GM10266 (cell line): ENCODE results near the gene HS3ST3B1.

Experiments
- DNase-seq: peaks from one replicate; pipeline ENCODE4 v3.0.0; 2012; ENCODE audit errors: extremely low spot score
- CTCF ChIP-seq: IDR thresholded peaks from 2 replicates; pipeline ENCODE4 v1.5.1; 2012; ENCODE audit warnings: mild to moderate bottlenecking, low read depth; ENCODE audit not compliant: control insufficient read depth, insufficient read depth; ENCODE audit errors: missing control alignments

The HS3ST3B1 gene

GRCh38 chr17:14282726-14283125 is 18.2 kb upstream of the HS3ST3B1 start:
- DNase-seq, result no peak
- no peak for TF ChIP-seq CTCF

GRCh38 chr17:14289162-14289561 is 11.7 kb upstream of the HS3ST3B1 start:
- DNase-seq, result no peak
- TF ChIP-seq CTCF, result no peak

GRCh38 chr17:14294876-14295275 is 6.0 kb upstream of the HS3ST3B1 start:
- TF ChIP-seq CTCF, result no peak
- no peak for DNase-seq

- no peak for TF ChIP-seq CTCF
- no peak for DNase-seq
Observed at GRCh38 chr17:14295676-14296075, 5.2 kb upstream of the HS3ST3B1 start.

GRCh38 chr17:14296166-14296910 is 4.5 kb upstream of the HS3ST3B1 start:
- DNase-seq, result no peak
- no peak for TF ChIP-seq CTCF

GRCh38 chr17:14297161-14297851 is 3.6 kb upstream of the HS3ST3B1 start:
- TF ChIP-seq CTCF, result no peak
- DNase-seq, result no peak

GRCh38 chr17:14298221-14298946 is 2.5 kb upstream of the HS3ST3B1 start:
- no peak for TF ChIP-seq CTCF
- DNase-seq, result no peak
